Hepatic stellate cell (primary cell): Measurements from ENCODE around the gene MAGEF1.
A peak's percentile ranks its signal among the peaks of the same experiment; 100 is the strongest.
"Not testable (repeated sequence)": the region's sequence is repeated elsewhere in the genome, so short reads cannot be mapped to it uniquely, and the experiment has no call there.

Experiments
- DNase-seq: peaks from one replicate; pipeline ENCODE4 v3.0.0; 2011; ENCODE audit warnings: low spot score

The MAGEF1 gene

GRCh38 chr3:184742676-184743135, 30.8 kb upstream of the MAGEF1 start:
- DNase-seq = no peak

- no peak for DNase-seq
Measured at GRCh38 chr3:184741798-184742675, 30.2 kb upstream of the MAGEF1 start.

- no peak for DNase-seq
Measured at GRCh38 chr3:184741259-184741556, 29.3 kb upstream of the MAGEF1 start.

- DNase-seq = peak; percentile 45
Measured at GRCh38 chr3:184740509-184741258, 28.8 kb upstream of the MAGEF1 start.

- no peak for DNase-seq
Measured at GRCh38 chr3:184739594-184740505, 28.0 kb upstream of the MAGEF1 start.

GRCh38 chr3:184738982-184739381, 27.1 kb upstream of the MAGEF1 start:
- DNase-seq = no peak

- no peak for DNase-seq
Measured at GRCh38 chr3:184738506-184738890, 26.6 kb upstream of the MAGEF1 start.

GRCh38 chr3:184737641-184738505, 26.0 kb upstream of the MAGEF1 start:
- peak; percentile 71 for DNase-seq

GRCh38 chr3:184737063-184737462, 25.2 kb upstream of the MAGEF1 start:
- no peak for DNase-seq

GRCh38 chr3:184734903-184735701, 23.2 kb upstream of the MAGEF1 start:
- DNase-seq = no peak

GRCh38 chr3:184733971-184734608, 22.2 kb upstream of the MAGEF1 start:
- DNase-seq = no peak

- no peak for DNase-seq
Measured at GRCh38 chr3:184733181-184733580, 21.3 kb upstream of the MAGEF1 start.

GRCh38 chr3:184731786-184732537, 20.1 kb upstream of the MAGEF1 start:
- no peak for DNase-seq

GRCh38 chr3:184730924-184731323, 19.1 kb upstream of the MAGEF1 start:
- DNase-seq = no peak

- DNase-seq = not testable (repeated sequence)
Measured at GRCh38 chr3:184729154-184729553, 17.3 kb upstream of the MAGEF1 start.

GRCh38 chr3:184728010-184728527, 16.2 kb upstream of the MAGEF1 start:
- DNase-seq = no peak

- DNase-seq = peak; percentile 71
Measured at GRCh38 chr3:184727357-184728009, 15.6 kb upstream of the MAGEF1 start.

- DNase-seq = no peak
Measured at GRCh38 chr3:184726497-184726896, 14.6 kb upstream of the MAGEF1 start.
